ENCODE data around the gene TAPT1.
A peak's percentile ranks its signal among the peaks of the same experiment; 100 is the strongest.

Gene TAPT1

GRCh38 chr4:16136311-16136710 is 90.0 kb downstream of the TAPT1 start:
- DNase-seq (ENCODE audit: insufficient read length, low spot score) (no peak), FAIRE-seq (no peak)
- TF ChIP-seq POLR2A (IDR thresholded peaks at IDR 0.05; ENCODE audit: low read depth, low read length) = no peak

DNA sequence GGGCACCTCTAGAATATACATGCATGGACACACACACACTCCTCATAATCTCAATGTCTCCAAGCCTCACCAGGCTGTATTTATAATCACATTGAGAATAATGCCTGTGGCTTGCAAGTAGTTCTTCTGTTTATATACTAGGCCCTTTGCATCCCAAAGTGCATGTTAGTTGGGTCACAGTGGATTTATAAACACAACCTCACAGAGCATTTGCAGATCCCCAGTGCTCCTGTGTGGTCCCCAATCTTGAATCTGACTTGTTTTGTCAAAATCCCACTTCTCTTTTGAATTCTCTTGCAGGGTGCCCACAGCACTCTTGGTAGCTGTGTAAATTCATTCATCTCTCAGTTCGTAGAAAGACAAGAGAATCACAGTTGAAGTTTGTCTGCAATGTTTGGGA is 92.9 kb downstream of the TAPT1 start:
- TF ChIP-seq POLR2A (IDR thresholded peaks at IDR 0.05; ENCODE audit: low read depth, low read length) = no peak
- DNase-seq (ENCODE audit: insufficient read length, low spot score) (no peak), FAIRE-seq (no peak)

GRCh38 chr4:16131293-16131692 is 95.0 kb downstream of the TAPT1 start:
- no peak for TF ChIP-seq POLR2A (IDR thresholded peaks at IDR 0.05; ENCODE audit: low read depth, low read length)
- DNase-seq (ENCODE audit: insufficient read length, low spot score) (no peak), FAIRE-seq (no peak)

GRCh38 chr4:16129336-16129735 is 96.9 kb downstream of the TAPT1 start:
- no peak for TF ChIP-seq POLR2A (IDR thresholded peaks at IDR 0.05; ENCODE audit: low read depth, low read length)
- FAIRE-seq = no peak
- no peak for DNase-seq (ENCODE audit: insufficient read length, low spot score)

GRCh38 chr4:16126714-16127113 is 99.6 kb downstream of the TAPT1 start:
- TF ChIP-seq POLR2A (IDR thresholded peaks at IDR 0.05; ENCODE audit: low read depth, low read length) = no peak
- FAIRE-seq (no peak), DNase-seq (ENCODE audit: insufficient read length, low spot score) (no peak)

DNA sequence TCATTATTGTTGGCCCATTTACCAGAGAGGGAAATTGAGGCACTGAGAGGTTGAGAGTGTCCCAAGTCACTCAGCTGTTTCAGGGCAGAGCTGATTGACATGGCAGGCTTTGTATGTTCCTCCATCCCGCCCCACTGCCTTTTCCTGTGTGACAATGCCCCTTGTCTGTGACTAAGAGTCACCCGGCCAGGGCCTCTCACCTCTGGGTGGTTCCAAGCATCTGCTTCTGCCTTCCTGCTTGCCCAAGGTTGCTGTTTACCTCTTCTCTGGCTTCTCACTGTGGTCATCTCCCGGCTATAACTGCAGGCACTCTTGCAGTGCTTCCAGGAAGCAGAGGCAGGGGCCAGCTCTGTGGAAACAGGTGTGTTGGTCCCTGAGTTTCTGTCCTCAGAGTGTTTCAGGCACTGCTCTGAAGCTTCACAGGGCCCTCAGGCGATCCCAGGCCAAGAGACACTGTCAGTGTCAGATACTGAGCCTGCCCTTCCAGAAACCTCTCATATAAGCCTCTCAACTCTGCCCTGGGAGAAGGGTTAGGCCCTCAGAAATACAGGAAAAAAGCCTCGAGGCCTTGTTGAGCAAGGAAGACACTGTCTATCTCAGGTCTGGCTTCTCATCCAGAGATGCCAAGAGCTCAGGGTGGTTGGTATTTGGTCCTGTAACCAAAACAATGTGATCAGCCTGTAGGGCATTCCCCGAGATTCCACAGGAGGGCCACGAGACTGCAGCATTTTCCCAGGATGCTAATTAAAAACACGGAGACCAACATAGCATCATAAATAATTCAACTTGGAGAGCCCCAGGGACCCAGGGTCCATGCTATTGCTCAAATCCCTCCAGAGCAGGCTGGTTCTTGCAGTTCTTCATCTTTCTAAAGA is 100.5 kb downstream of the TAPT1 start:
- FAIRE-seq (no peak), DNase-seq (ENCODE audit: insufficient read length, low spot score) (no peak)
- TF ChIP-seq POLR2A (IDR thresholded peaks at IDR 0.05; ENCODE audit: low read depth, low read length) = no peak

DNA sequence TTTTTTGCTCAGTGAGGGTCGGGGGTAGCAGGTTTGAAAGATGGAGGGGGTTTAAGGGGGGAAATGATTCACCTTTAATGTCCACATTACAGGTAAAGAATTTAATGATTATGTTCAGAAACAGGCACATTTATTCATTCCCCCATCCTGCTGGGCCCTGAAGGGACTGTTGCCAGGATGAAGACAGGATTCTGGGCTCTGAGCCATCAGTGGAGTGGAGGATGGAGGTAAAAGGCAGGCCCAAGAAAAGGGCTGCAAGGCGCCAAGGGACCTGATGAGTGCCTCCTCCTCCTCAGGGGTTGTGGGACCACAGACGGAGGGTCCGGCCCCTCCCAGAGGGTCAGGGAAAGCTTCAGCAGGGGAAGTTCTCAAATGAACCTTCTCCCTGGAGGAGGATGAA is 102.0 kb downstream of the TAPT1 start:
- no peak for DNase-seq (ENCODE audit: insufficient read length, low spot score)
- no peak for TF ChIP-seq POLR2A (IDR thresholded peaks at IDR 0.05; ENCODE audit: low read depth, low read length)
- no peak for FAIRE-seq

DNA sequence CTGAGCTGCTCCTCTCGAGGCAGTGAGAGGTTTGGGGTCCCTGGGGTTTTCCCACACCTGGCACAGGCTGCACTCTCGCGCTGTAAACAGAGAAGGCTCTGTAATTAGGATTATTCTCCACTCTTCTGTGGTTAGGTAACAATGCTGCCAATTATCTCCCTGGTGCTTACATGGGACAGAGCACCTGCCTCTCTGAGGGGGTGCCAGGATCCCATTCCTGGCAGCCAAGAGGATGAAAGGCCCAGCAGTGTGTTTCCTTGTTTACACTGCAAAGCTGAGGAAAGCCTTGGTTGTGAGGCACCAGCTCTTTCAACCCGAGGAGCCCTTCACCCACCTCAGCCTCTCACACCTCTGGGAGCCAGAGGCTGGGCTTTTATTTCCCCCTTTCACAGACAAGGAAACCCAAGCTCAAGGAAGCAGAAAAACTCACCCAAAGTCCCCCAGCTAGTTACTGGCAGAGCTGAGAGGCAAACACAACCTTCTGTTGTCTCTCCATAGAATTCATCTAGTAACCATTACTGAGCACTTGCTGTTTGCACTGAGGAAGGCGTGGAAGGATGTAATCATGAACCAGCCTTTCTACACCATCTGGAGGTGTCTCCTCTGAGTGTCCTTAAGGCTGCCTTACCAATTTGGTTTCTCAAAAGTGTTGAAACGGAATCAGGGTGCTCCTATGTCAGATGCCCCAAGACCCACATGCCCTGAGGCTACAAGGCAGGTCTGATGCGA is 102.8 kb downstream of the TAPT1 start:
- FAIRE-seq = no peak
- no peak for TF ChIP-seq POLR2A (IDR thresholded peaks at IDR 0.05; ENCODE audit: low read depth, low read length)
- no peak for DNase-seq (ENCODE audit: insufficient read length, low spot score)

DNA sequence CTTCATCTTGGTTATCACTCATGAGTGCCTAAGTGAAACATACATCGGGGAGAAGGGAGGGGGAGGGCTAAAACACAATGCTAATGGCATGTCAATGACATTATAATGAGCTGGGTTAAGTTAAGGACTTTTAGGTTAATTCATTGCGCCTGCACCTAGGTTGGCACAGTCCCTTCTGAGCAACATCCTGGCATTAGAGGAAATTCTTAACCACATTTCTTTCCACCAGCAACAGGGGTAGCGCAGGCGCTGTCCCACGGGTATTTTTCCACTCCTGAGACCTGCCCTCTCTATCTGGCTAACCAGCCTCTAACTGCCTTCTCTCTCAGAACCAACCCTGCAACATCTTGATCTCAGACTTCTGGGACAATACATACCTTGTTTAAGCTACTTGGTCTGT is 103.5 kb downstream of the TAPT1 start:
- FAIRE-seq (no peak), DNase-seq (ENCODE audit: insufficient read length, low spot score) (no peak)
- TF ChIP-seq POLR2A (IDR thresholded peaks at IDR 0.05; ENCODE audit: low read depth, low read length) = no peak

- no peak for FAIRE-seq
- TF ChIP-seq POLR2A (IDR thresholded peaks at IDR 0.05; ENCODE audit: low read depth, low read length) = no peak
- no peak for DNase-seq (ENCODE audit: insufficient read length, low spot score)
Measured at GRCh38 chr4:16122308-16122711, 104.0 kb downstream of the TAPT1 start.

- peak; percentile 33 for DNase-seq (ENCODE audit: insufficient read length, low spot score)
- FAIRE-seq = no peak
- TF ChIP-seq POLR2A (IDR thresholded peaks at IDR 0.05; ENCODE audit: low read depth, low read length) = no peak
Measured at GRCh38 chr4:16120720-16121119, 105.6 kb downstream of the TAPT1 start.

- DNase-seq (ENCODE audit: insufficient read length, low spot score) (no peak), FAIRE-seq (no peak)
- TF ChIP-seq POLR2A (IDR thresholded peaks at IDR 0.05; ENCODE audit: low read depth, low read length) = no peak
Measured at GRCh38 chr4:16119981-16120380, 106.3 kb downstream of the TAPT1 start.

DNA sequence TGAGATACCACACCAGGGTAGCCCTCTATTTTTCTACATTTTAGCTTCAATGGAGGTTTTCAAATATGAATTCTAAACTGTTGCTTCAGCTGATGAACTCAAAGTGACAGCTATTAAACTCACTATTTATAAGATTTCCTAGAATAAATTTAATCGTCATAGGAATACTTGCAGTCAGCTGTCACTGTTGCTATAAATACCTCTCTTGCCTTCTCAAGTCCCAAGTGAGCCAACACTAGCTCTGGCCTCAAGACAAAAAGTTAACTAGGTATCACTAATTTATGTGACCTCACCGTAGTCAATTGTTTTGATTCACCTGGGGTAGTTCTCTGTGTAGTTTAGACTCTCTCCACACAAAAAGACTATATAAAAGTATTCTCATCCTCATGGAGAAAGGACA is 108.2 kb downstream of the TAPT1 start:
- no peak for TF ChIP-seq POLR2A (IDR thresholded peaks at IDR 0.05; ENCODE audit: low read depth, low read length)
- no peak for DNase-seq (ENCODE audit: insufficient read length, low spot score)
- no peak for FAIRE-seq

DNA sequence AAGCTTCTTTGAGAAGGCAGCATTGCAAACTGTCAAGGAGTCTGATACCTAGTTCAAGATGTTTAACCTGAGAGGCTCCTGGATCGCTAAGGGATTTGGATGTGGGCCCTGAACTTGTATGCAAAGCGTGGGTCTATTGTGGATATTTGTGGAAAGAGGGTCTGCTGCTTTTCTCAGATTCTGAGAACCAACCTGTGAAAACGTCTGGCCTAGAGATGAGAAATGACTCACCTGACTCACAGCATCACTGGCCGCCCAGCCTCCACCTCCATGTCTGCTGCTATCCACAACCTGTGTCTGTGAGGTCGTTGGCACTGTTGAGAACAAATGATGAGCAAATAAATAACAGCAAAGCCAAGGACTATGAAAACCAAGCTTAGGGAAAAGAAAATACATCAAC is 109.1 kb downstream of the TAPT1 start:
- DNase-seq (ENCODE audit: insufficient read length, low spot score) = no peak
- FAIRE-seq = no peak
- TF ChIP-seq POLR2A (IDR thresholded peaks at IDR 0.05; ENCODE audit: low read depth, low read length) = no peak

DNA sequence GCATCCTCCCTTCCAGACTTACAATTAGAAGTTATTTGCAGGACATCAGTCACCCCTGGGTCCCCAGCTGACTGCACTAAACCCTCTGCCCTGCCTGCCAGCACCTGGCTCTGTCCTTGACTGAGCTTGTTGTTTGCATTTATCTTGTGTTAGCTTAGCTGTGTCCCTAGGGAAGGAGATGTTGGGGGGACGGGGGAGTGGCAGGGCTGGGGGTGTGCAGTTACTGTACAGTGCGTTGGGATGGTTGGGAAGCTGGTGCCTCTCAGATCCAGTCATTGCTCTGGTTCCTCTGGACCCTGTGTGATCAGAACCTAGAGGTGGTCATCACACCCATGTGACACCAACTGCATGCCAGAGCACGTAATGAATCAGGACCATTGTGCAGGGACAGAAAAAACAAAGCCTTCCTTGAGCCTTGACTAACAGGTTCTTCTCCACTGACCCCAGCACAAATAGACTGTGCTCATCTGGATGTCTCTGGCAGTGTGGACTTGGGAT is 109.7 kb downstream of the TAPT1 start:
- DNase-seq (ENCODE audit: insufficient read length, low spot score) (no peak), FAIRE-seq (no peak)
- no peak for TF ChIP-seq POLR2A (IDR thresholded peaks at IDR 0.05; ENCODE audit: low read depth, low read length)
